Measurements from ENCODE around the gene GRK3.
"Not testable (repeated sequence)": the region's sequence is repeated elsewhere in the genome, so short reads cannot be mapped to it uniquely, and the experiment has no call there.

DNA sequence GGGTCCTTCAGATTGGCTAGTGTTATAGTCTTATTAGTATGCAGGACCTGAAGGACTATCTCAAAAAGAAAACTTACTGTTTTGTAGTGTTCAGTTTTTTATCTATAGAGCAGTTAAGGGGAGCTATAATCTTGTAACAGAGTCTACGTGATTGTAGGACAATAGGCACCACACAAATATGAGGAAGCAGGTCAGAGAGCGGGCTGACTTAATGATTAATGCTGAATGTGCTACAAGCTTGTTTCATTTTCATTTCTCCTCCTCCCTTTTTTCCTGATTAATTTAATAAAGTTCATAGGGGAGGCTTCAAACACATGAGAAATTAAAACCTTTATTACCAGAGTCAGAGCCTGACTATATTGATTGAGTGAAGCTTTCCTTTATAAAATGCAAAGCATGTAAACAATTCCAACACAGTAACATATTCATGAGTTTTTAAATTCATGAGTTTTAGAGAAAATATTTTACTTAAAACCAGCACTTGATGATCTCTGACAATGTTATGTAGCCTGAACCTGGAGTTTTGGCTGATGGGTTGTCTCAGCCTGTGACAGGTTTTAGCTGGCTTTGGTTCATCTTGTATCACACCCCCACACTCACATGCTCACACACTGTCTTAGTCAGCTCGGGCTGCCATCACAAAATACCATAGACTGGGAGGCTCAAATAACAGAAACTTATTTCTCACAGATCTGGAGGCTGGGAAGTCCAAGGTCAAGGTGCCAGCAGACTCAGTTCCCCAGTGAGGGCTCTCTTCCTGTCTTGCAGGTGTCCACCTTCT, 38.5 kb upstream of the GRK3 start:
- not testable (repeated sequence) for TF ChIP-seq POLR2A, CTCF, POLR2AphosphoS5 (IDR thresholded peaks at IDR 0.05)
